Adrenal gland (tissue), 12 donors: ENCODE data around the gene IFNL4. TPM values are rescaled to one million over a fixed set of nuclear protein-coding genes. Genes with fewer than 3 reads are reported as not detected.
"Not testable (repeated sequence)": the region's sequence is repeated elsewhere in the genome, so short reads cannot be mapped to it uniquely, and the experiment has no call there.

ENCODE experiments used
- DNase-seq, 7 donors: peaks; one replicate each; pipeline ENCODE4 v3.0.0-alpha.2; 2019 to 2020
- H3K27ac ChIP-seq, 5 donors: fragments of 200-600 bp; sonication (generic) in 4 of 5; 1 replicate in 3 of 5; 2 replicates in 2 of 5; pipeline versions ENCODE4 v1.5.1 to v1.8.0; 2016 to 2020; ENCODE audit warnings: mild to moderate bottlenecking in 1 of 5
- H3K27me3 ChIP-seq: fragments of 200-600 bp; 2 replicates; pipeline ENCODE4 v1.8.0; 2021
- H3K36me3 ChIP-seq, 2 donors: fragments of 200-600 bp; replicated peaks in 1 of 2; 1 replicate in 1 of 2; 2 replicates in 1 of 2; pipeline versions ENCODE4 v1.5.1 to v1.8.0; 2018 to 2022
- H3K4me1 ChIP-seq, 2 donors: fragments of 200-600 bp; replicated peaks in 1 of 2; 1 replicate in 1 of 2; 2 replicates in 1 of 2; pipeline versions ENCODE4 v1.5.1 to v1.8.0; 2018 to 2021
- H3K4me3 ChIP-seq, 4 donors: fragments of 200-600 bp; sonication (generic) in 3 of 4; one replicate each; pipeline ENCODE4 v1.5.1; 2016 to 2018
- H3K9me3 ChIP-seq, 3 donors: fragments of 200-600 bp; sonication (generic) in 1 of 3; replicated peaks in 1 of 3; 1 replicate in 2 of 3; 2 replicates in 1 of 3; pipeline versions ENCODE4 v1.5.1 to v1.8.0; 2016 to 2021
- CTCF ChIP-seq, 6 experiments: fragments of 450-650 bp in 4 of 6; fragments of 200-600 bp in 2 of 6; sonication (generic) in 1 of 6; IDR thresholded peaks; 1 replicate in 5 of 6; 2 replicates in 1 of 6; pipeline versions ENCODE4 v1.5.1 to v1.8.0; 2016 to 2021; ENCODE audit warnings: antibody characterized with exemption in 6 of 6, mild to moderate bottlenecking in 2 of 6, moderate library complexity in 1 of 6
- POLR2A ChIP-seq, 2 donors: fragments of 450-650 bp; IDR thresholded peaks; one replicate each; pipeline ENCODE4 v1.6.1; 2017; ENCODE audit warnings: antibody characterized with exemption in 2 of 2, mild to moderate bottlenecking in 2 of 2, moderate library complexity in 1 of 2
- WGBS, 4 donors: extraction: QIAGEN DNeasy Blood & Tissue Kit in 2 of 4; methylation state at CpG; one replicate each; pipeline versions ENCODE4 v1.1.5 to v1.1.7; 2013 to 2017; 5-methylcytosine and 5-hydroxymethylcytosine counted together
- intact Hi-C, 2 donors: fragments of 100-400 bp; cut with DNase I; formaldehyde crosslinking; loops; one replicate each; pipeline versions ENCODE4 v1.14.1 to v1.15.0; 2022 to 2023
- polyA plus RNA-seq, 3 donors: library from polyadenylated mRNA; stranded (reverse); fragments of 200-250 nt in 2 of 3; fragments of 350-450 nt in 1 of 3; fragmentation: Illumina TruSeq in 1 of 3; extraction: RNeasy Lipid Tissue Mini Kit (QIAGEN cat#74804) in 1 of 3; gene quantifications; one replicate each; pipeline ENCODE4 v1.2.3, GENCODE V29; 2013 to 2014
- total RNA-seq, 9 donors: library from RNA; depleted of rRNA in 4 of 9; stranded (reverse); fragments of >200 nt in 4 of 9; fragments of 120-200 nt in 1 of 9; fragmentation: NEBNext Ultra II Directional in 1 of 9; extraction: Animal tissue kit (Norgen Biotek cat#: 25700) in 1 of 9; gene quantifications; one replicate each; pipeline versions ENCODE4 v1.1.0 to v1.2.4, GENCODE V29; 2013 to 2023
- donor health status: healthy with polysubstance abuse.
- donor health status: Bipolar disorder and iron deficiency.
- donor health status: DM: yes; HTN: yes; CAD: no.
- donor health status: DM: no; HTN: no; CAD: no.
- donor health status: DM: no; HTN: no; CAD: no.
- donor health status: DM: yes; HTN: yes; CAD: no.

Gene IFNL4
- total and polyA plus RNA-seq, 12 donors: not detected

GRCh38 chr19:39218230-39219007 is 30.2 kb downstream of the IFNL4 start:
- Histone ChIP-seq H3K27ac (peak overlapping the region in 1 of 5 donors; percentile 7), H3K4me1 (no peaks in the 10 kb centered on the region), H3K9me3 (no peaks in the 10 kb centered on the region), H3K27me3 (peaks cover 4% of the 10 kb centered on the region), H3K36me3 (no peaks in the 10 kb centered on the region), H3K4me3 (no peak overlapping the region)
- WGBS, 4 donors: 85 to 89% (median 87%) methylated on average over 12 to 15 of the region's 15 CpGs
- TF ChIP-seq CTCF (IDR thresholded peaks at IDR 0.05) (no peak), POLR2A (IDR thresholded peaks at IDR 0.05) (no peak)
- no peak for DNase-seq
- intact Hi-C loops: no loop called here

- TF ChIP-seq POLR2A (IDR thresholded peaks at IDR 0.05) (no peak), CTCF (IDR thresholded peaks at IDR 0.05) (no peak)
- 78 to 86% (median 83%) methylated on average over 5 of the region's 5 CpGs for WGBS, 4 donors
- peaks cover 4% of the 10 kb centered on the region for H3K27me3 ChIP-seq
These were observed 31.6 kb downstream of the IFNL4 start for GRCh38 chr19:39217094-39217493.

GRCh38 chr19:39215323-39215722 is 33.3 kb downstream of the IFNL4 start:
- DNase-seq, H3K4me1 ChIP-seq, H3K27ac ChIP-seq, H3K36me3 ChIP-seq, H3K27me3 ChIP-seq, H3K9me3 ChIP-seq, intact Hi-C loops, H3K4me3 ChIP-seq: not testable (repeated sequence)
- WGBS, 4 donors: 89 to 95% (median 92%) methylated on average over 3 of the region's 3 CpGs

More at GRCh38 chr19:39217094-39217493, 31.6 kb downstream of the IFNL4 start:
- Histone ChIP-seq H3K36me3 (no peaks in the 10 kb centered on the region), H3K9me3 (no peaks in the 10 kb centered on the region), H3K4me3 (no peak overlapping the region), H3K27ac (no peak overlapping the region), H3K4me1 (no peaks in the 10 kb centered on the region)
- intact Hi-C loops: no loop called here
- DNase-seq: no peak

- intact Hi-C loops: no loop called here
- WGBS, 4 donors: 50 to 63% (median 54%) methylated on average over 7 to 8 of the region's 8 CpGs
- H3K27ac ChIP-seq: no peak overlapping the region
- peak in 2 of 7 donors; percentile 14 to 24 for DNase-seq
- H3K36me3 ChIP-seq: no peaks in the 10 kb centered on the region
- H3K9me3 ChIP-seq: no peaks in the 10 kb centered on the region
- TF ChIP-seq CTCF (IDR thresholded peaks at IDR 0.05) (peak in 3 of 6 experiments; percentile 19 to 32 (median 21)), POLR2A (IDR thresholded peaks at IDR 0.05) (no peak)
- H3K4me1 ChIP-seq: no peaks in the 10 kb centered on the region
- no peak overlapping the region for H3K4me3 ChIP-seq
- peaks cover 4% of the 10 kb centered on the region for H3K27me3 ChIP-seq
These were observed 36.3 kb downstream of the IFNL4 start for GRCh38 chr19:39212375-39212742.
